GM18498 (cell line): ENCODE data around the gene SLC27A5.

Experiments
- ATAC-seq: cut with Tn5 transposase; IDR thresholded peaks from one replicate; pipeline ENCODE4 v1.9.1; 2021; ENCODE audit warnings: mild to moderate bottlenecking, moderate library complexity; ENCODE audit not compliant: unreplicated experiment

Gene SLC27A5, protein sequence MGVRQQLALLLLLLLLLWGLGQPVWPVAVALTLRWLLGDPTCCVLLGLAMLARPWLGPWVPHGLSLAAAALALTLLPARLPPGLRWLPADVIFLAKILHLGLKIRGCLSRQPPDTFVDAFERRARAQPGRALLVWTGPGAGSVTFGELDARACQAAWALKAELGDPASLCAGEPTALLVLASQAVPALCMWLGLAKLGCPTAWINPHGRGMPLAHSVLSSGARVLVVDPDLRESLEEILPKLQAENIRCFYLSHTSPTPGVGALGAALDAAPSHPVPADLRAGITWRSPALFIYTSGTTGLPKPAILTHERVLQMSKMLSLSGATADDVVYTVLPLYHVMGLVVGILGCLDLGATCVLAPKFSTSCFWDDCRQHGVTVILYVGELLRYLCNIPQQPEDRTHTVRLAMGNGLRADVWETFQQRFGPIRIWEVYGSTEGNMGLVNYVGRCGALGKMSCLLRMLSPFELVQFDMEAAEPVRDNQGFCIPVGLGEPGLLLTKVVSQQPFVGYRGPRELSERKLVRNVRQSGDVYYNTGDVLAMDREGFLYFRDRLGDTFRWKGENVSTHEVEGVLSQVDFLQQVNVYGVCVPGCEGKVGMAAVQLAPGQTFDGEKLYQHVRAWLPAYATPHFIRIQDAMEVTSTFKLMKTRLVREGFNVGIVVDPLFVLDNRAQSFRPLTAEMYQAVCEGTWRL

GRCh38 chr19:58511353-58512208, at the start of gene SLC27A5:
Gene SLC27A5 (minus strand): TSS chr19:58511992. CDS start chr19:58511955, 37 bp downstream.
- ATAC-seq: no peak

DNA sequence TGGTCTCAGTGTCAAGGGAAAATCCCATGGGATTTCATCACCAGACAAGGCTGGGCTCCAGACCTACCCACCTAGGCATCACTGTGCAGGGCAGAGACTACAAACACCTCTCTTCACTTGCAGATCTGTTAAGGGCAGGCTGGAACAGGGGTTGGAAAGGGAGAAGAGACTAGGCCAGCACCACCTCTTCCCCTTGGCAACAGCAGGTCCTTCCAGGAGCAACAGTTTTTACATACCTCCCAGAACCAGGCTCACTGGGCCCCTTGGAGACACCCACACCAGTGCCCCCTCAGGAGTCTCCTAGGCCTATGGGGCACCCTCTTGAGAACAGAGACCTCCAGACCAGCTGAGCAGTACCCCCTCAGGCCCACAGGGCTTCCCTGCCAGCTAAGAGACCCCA, 49.1 kb upstream of the SLC27A5 start:
- ATAC-seq: no peak

GRCh38 chr19:58560007-58560887, 48.5 kb upstream of the SLC27A5 start:
- ATAC-seq: no peak

- peak; percentile 28 for ATAC-seq
Observed at GRCh38 chr19:58559275-58560006, 47.6 kb upstream of the SLC27A5 start.

- peak; percentile 66 for ATAC-seq
Observed at GRCh38 chr19:58558623-58559274, 47.0 kb upstream of the SLC27A5 start.

GRCh38 chr19:58558066-58558622, 46.4 kb upstream of the SLC27A5 start, which contains the start of gene UBE2M:
Gene UBE2M (minus strand): TSS chr19:58558611. CDS start chr19:58558381, 230 bp downstream.
- ATAC-seq: peak; percentile 1

GRCh38 chr19:58557221-58558065, 45.7 kb upstream of the SLC27A5 start:
- no peak for ATAC-seq

DNA sequence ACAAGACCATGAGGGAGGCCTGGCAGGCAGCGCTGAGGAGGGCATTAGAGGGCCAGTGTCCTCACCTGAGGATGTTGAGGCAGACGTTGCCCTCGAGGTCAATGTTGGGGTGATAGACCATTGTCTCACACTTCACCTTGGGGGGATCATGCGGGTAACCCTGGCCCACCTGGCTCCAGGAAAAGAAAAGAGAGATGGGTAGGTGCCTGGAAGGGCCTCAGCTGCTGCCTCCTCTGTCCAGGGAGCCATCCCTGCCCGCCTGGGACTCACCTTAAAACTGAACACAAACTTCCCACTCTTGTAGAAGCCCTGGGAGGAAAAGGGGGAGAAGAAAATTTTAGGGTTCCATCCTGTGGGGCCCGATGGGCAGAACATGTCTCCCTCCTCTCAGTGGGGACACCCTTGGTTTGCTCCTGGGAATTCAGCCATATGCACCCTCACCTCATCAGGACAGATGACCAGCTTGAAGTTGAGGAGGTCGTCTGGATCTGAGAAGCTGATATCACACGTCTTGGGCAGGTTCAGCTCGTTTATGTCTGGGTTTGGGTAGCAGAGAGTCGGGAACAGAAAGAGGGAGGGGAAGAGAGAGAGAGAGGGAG, 44.9 kb upstream of the SLC27A5 start:
- no peak for ATAC-seq

- ATAC-seq: no peak
Observed at GRCh38 chr19:58555920-58556621, 44.3 kb upstream of the SLC27A5 start.

GRCh38 chr19:58555369-58555885, 43.6 kb upstream of the SLC27A5 start:
- no peak for ATAC-seq

DNA sequence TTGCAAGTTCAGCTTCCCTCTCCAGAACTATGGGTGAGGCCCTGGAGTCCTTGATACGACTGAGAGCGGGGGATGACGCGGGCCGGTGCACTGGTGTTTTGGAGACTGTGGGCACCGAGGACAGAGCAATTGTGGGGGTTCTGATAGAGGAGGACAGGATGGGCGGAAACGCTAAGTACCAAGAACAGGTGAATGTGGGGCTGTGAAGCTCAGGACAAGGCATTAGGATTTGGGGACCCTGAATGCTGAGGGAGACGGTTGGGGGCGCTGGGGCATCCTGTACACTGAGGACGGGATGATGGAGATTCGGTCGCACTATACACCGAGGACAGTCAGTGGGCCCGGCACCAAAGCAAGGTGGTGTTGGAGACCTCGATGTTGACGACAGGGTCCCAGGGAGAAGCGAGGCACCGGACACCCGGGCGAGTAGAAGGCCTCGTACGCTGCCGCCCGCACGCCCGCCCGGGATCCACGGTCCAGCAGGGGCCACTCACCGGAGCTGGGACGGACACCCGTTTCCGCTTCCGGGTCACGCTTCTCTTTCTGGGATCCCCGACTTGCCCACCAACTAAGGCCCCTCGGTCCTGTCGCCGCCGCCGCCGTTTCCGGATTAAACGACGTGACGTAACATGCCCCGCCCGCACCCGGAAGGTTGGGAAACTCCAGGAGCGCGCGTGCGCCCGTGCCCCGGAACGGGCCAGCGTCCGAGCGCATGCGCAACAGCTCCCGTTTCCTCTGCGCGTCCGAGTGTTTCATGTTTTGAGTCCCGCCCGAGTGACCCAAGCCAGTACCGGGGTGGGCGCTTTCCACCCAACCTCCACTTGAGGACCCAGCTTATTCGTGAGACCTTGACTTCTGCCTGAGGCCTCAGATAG, 42.9 kb upstream of the SLC27A5 start, which contains the start of gene CHMP2A:
Gene CHMP2A, minus strand, starts transcription at position 612 of the 875 bp plus-strand sequence. CDS start 893 bp downstream, outside the sequence.
- peak; percentile 32 for ATAC-seq

DNA sequence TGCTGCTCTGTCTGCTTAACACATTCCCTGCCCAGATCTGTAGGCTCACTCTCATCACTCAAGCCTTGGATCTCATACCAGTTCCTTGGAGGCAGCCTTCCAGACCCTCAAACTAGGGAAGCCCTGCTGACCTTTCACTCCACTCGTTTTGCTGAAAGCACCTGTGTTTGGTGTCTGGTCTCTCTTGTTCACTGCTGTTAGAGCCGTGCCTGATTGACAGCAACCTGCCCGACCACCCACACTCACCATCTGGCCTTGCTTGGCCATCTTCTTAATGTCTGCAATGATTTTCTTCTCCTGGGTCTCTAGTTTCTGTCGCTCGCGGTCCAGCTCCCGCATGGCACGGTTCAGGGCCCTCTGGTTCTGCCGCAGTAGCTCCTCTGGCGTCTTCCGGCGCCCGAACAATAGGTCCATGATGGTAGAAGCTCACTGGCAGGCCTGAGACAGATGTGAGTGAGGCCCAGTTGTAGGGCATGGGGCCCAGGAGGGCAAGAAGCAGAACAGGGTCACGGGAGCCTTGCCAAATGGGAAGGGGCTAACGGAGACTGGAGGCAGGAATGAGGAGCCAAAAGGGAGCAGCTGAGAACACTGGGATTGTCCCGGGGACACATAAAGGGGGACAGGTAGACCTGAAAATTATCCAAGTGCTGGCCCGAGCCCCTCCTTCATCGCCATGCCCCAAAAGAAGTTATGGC, 42.2 kb upstream of the SLC27A5 start:
- no peak for ATAC-seq

- no peak for ATAC-seq
Observed at GRCh38 chr19:58552655-58553054, 40.9 kb upstream of the SLC27A5 start.

DNA sequence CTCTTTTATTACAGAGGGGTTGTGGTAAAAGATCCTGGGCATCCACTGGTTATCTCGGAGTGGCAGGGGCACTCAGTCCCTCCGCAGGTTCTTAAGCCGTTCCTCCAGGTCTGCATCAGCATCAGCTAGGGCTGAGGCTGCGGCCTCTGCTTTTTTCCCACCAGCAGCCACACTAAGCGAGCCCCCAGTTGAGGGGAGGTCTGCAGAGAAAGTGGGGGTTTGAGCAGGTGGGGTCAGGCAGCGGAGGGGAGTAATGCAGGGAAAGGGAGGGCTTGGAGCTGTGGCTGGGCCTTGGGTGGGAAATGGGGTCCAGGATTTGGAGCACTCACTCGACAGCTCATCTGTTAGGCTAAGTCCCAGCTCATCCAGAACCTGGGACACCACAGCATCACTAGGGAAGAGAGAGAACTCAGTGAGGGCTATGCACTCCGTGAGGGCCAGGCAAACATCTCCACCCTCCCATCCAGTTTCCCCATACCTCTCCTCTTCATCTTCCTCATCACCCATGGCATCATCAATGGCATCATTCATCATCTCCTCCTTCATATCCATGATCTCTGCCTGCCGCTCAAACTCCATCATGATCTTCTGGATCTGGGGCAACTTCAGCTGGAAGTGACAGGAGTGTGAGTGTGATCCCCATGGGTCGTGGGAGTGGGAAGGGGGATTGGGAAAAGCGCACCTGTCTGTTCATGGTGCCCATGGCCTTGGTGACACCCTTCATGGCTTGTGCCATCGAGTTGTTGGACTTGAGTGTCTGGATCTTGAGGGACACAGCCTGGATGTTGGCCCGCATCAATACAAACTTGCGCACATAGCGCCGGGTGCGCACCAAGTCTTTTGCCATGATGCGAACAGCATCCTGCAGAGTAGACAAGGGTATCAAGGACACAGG, 40.0 kb upstream of the SLC27A5 start:
- ATAC-seq: no peak
